Mucosa of stomach (tissue), 1 donor: ENCODE data around the gene CEMIP2.

Experiments
- H3K27me3 ChIP-seq: one replicate; pipeline ENCODE4 v1.7.0; 2013; ENCODE audit warnings: mild to moderate bottlenecking, low read length; ENCODE audit not compliant: control insufficient read depth, insufficient read depth
- H3K36me3 ChIP-seq: one replicate; pipeline ENCODE4 v1.7.0; 2013; ENCODE audit warnings: low read length; ENCODE audit not compliant: control insufficient read depth, insufficient read depth
- H3K4me1 ChIP-seq: one replicate; pipeline ENCODE4 v1.7.0; 2013; ENCODE audit warnings: mild to moderate bottlenecking, low read length; ENCODE audit not compliant: control insufficient read depth, insufficient read depth
- H3K4me3 ChIP-seq: one replicate; pipeline ENCODE4 v1.7.0; 2013; ENCODE audit warnings: low read length
- H3K9ac ChIP-seq: one replicate; pipeline ENCODE4 v1.7.0; 2013; ENCODE audit warnings: mild to moderate bottlenecking, low read length, moderate library complexity
- H3K9me3 ChIP-seq: one replicate; pipeline ENCODE4 v1.7.0; 2013; ENCODE audit warnings: mild to moderate bottlenecking, low read length, moderate library complexity; ENCODE audit not compliant: control insufficient read depth
- donor health status: Pancreatic carcinoma.

Gene CEMIP2

DNA sequence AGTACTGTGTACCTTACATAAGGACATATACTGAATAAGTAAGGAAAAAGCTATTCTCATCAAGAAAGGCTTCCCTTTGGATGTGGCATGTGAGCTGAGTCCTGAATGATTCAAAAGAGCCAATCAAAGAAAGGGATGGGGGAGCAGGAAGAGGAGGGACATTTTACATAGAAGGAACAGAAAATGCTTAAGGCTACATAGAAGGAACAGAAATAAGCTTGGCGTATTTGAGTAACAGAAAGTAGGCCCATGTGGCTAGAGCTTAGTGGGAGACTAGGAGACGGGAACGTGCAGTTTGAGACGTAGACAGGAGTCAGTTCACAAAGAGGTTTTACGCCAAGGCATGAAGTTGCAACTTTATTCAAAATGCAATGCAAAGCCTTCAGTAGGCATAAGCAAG, 126.3 kb downstream of the CEMIP2 start:
- H3K4me1 ChIP-seq, result peaks cover 2% of the 10 kb centered on the region
- no peaks in the 10 kb centered on the region for H3K36me3 ChIP-seq
- no peaks in the 10 kb centered on the region for H3K27me3 ChIP-seq
- no peaks in the 10 kb centered on the region for H3K9me3 ChIP-seq
- H3K9ac ChIP-seq, result no peak overlapping the region
- no peak overlapping the region for H3K4me3 ChIP-seq

- Histone ChIP-seq H3K9ac (no peak overlapping the region), H3K9me3 (no peaks in the 10 kb centered on the region), H3K27me3 (no peaks in the 10 kb centered on the region), H3K4me3 (no peak overlapping the region), H3K36me3 (no peaks in the 10 kb centered on the region), H3K4me1 (no peaks in the 10 kb centered on the region)
Observed at GRCh38 chr9:71638627-71639026, 129.7 kb downstream of the CEMIP2 start.

DNA sequence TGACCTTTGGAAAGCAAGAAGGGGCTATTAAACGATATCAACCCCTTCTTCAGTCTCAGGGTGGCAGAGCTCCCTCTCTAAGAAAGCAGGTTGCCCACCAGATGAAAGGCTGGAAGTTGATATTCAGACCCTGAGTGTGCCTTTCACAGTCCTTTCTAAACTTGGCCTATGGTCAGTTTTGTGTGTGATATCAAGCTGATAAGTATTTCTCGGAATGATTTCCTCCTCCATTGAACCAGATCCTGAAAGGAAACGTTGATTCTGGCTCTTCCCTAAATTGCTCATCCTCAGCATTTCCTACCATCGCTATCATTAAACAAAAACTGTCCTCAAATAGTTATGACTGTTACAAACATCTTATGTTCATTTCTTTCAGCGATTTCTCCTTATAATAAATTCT, 130.4 kb downstream of the CEMIP2 start:
- H3K9ac ChIP-seq, result no peak overlapping the region
- H3K4me1 ChIP-seq, result no peaks in the 10 kb centered on the region
- no peak overlapping the region for H3K4me3 ChIP-seq
- H3K27me3 ChIP-seq, result no peaks in the 10 kb centered on the region
- H3K9me3 ChIP-seq, result no peaks in the 10 kb centered on the region
- H3K36me3 ChIP-seq, result no peaks in the 10 kb centered on the region

- Histone ChIP-seq H3K9ac (no peak overlapping the region), H3K9me3 (no peaks in the 10 kb centered on the region), H3K4me3 (no peak overlapping the region), H3K4me1 (no peaks in the 10 kb centered on the region), H3K36me3 (no peaks in the 10 kb centered on the region), H3K27me3 (no peaks in the 10 kb centered on the region)
Observed at GRCh38 chr9:71637375-71637774, 130.9 kb downstream of the CEMIP2 start.

GRCh38 chr9:71636143-71636839, 132.0 kb downstream of the CEMIP2 start:
- no peaks in the 10 kb centered on the region for H3K4me1 ChIP-seq
- no peaks in the 10 kb centered on the region for H3K36me3 ChIP-seq
- no peaks in the 10 kb centered on the region for H3K9me3 ChIP-seq
- H3K9ac ChIP-seq, result no peak overlapping the region
- no peaks in the 10 kb centered on the region for H3K27me3 ChIP-seq
- no peak overlapping the region for H3K4me3 ChIP-seq

DNA sequence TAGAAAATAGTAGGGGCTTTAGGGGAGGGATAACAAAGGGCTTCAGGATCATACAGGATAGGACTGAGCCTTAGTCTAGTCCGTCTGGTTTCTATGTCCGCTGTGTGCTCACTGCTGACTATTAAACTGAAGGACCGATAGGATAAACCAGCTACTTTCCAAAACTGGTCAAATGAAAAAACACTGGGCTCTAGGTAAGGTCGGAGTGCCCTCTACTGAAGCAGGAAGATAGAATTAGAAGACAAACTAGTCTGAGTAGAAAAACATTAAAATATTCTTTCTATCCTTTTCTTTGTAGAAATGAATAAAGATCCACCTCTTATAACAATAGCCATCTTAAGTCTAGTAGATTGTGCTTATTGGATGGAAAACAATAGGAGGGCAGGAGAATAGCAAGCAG, 133.6 kb downstream of the CEMIP2 start:
- Histone ChIP-seq H3K9ac (no peak overlapping the region), H3K27me3 (no peaks in the 10 kb centered on the region), H3K4me3 (no peak overlapping the region), H3K4me1 (no peaks in the 10 kb centered on the region), H3K9me3 (no peaks in the 10 kb centered on the region), H3K36me3 (no peaks in the 10 kb centered on the region)
